Thymus (tissue), 14 donors: ENCODE data around the gene TGM4. TPM values are rescaled to one million over a fixed set of nuclear protein-coding genes. Genes with fewer than 3 reads are reported as not detected.

Source experiments
- DNase-seq, 9 donors: peaks; one replicate each; pipeline ENCODE4 v3.0.0-alpha.2; 2013; ENCODE audit warnings: low spot score in 9 of 9, low read depth in 6 of 9, missing footprints in 1 of 9
- H3K27ac ChIP-seq, 2 donors: one replicate each; pipeline ENCODE4 v1.5.1; 2013; ENCODE audit warnings: control low read depth in 1 of 2, low read depth in 1 of 2, low read length in 1 of 2, mild to moderate bottlenecking in 1 of 2, moderate library complexity in 1 of 2
- H3K27me3 ChIP-seq, 2 donors: one replicate each; pipeline ENCODE4 v1.5.1; 2013; ENCODE audit warnings: low read length in 1 of 2; ENCODE audit not compliant: control insufficient read depth in 2 of 2, insufficient read depth in 1 of 2
- H3K36me3 ChIP-seq, 2 donors: one replicate each; pipeline ENCODE4 v1.5.1; 2013; ENCODE audit warnings: low read length in 1 of 2, mild to moderate bottlenecking in 1 of 2, moderate library complexity in 1 of 2; ENCODE audit not compliant: control insufficient read depth in 2 of 2, insufficient read depth in 2 of 2
- H3K4me1 ChIP-seq, 2 donors: one replicate each; pipeline ENCODE4 v1.5.1; 2013; ENCODE audit warnings: low read length in 2 of 2; ENCODE audit not compliant: control insufficient read depth in 2 of 2, insufficient read depth in 2 of 2
- H3K4me3 ChIP-seq, 2 donors: one replicate each; pipeline ENCODE4 v1.5.1; 2013; ENCODE audit warnings: low read length in 2 of 2, control low read depth in 1 of 2, mild to moderate bottlenecking in 1 of 2
- H3K9me3 ChIP-seq, 2 donors: one replicate each; pipeline ENCODE4 v1.5.1; 2013; ENCODE audit warnings: low read length in 1 of 2, mild to moderate bottlenecking in 1 of 2; ENCODE audit not compliant: control insufficient read depth in 2 of 2, insufficient read depth in 1 of 2
- WGBS: extraction: QIAGEN DNeasy Blood & Tissue Kit; methylation state at CpG from one replicate; pipeline ENCODE4 v1.1.7; 2013; 5-methylcytosine and 5-hydroxymethylcytosine counted together
- long read RNA-seq, 10 donors: transcript quantifications; one replicate each; lab custom pipeline, GENCODE V29; 2026
- polyA plus RNA-seq: library from polyadenylated mRNA; stranded (reverse); fragments of 200-250 nt; gene quantifications from one replicate; pipeline ENCODE4 v1.2.3, GENCODE V29; 2013
- total RNA-seq: library from RNA; stranded (reverse); fragments of 120-200 nt; gene quantifications from one replicate; pipeline ENCODE4 v1.2.4, GENCODE V29; 2013
- donor health status: healthy.

TGM4 gene
- total RNA-seq (0.14 TPM), polyA plus RNA-seq (0.62 TPM)
- long read RNA-seq, donor 1 = 0 reads
- long read RNA-seq, donor 2 = 0 reads
- long read RNA-seq, donor 3 = 0 reads
- long read RNA-seq, donor 4 = 0 reads
- long read RNA-seq, donor 5 = 0 reads
- long read RNA-seq, donor 6 = 0 reads
- long read RNA-seq, donor 7 = 0 reads
- long read RNA-seq, donor 8 = 0 reads
- long read RNA-seq, donor 9 = 0 reads
- long read RNA-seq, donor 10, partial matches to known transcripts = 19 of 19 reads
- long read RNA-seq, donor 10, other reads (novel, unspliced or antisense) = 0 of 19 reads

DNA sequence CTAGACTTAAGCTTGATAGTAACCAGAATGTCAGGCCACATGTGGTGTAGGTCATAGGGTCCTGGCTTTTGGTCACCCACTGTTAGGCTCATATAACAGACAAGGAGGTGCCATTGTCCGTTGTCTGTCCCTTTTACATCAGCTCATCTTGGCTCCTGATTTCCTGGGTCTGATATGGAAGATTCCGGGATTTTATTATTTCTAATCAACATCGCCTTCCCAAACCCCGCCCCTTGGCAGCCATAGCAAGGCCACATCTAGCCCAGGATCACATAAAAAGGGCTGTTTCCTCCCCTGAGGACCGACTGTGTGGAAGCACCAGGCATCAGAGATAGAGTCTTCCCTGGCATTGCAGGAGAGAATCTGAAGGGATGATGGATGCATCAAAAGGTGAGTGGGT is at the start of gene TGM4:
TSS of gene TGM4 (plus strand) at position 301 of the 400 bp plus-strand sequence. CDS start at position 372, 71 bp downstream.
- Histone ChIP-seq H3K36me3 (no peaks in the 10 kb centered on the region), H3K27me3 (no peaks in the 10 kb centered on the region), H3K4me1 (no peaks in the 10 kb centered on the region), H3K4me3 (no peak within 1 kb of the TSS), H3K9me3 (no peaks in the 10 kb centered on the region), H3K27ac (no peak within 1 kb of the TSS)
- no peak for DNase-seq
- WGBS = 92% methylated on average over 5 of the region's 5 CpGs

DNA sequence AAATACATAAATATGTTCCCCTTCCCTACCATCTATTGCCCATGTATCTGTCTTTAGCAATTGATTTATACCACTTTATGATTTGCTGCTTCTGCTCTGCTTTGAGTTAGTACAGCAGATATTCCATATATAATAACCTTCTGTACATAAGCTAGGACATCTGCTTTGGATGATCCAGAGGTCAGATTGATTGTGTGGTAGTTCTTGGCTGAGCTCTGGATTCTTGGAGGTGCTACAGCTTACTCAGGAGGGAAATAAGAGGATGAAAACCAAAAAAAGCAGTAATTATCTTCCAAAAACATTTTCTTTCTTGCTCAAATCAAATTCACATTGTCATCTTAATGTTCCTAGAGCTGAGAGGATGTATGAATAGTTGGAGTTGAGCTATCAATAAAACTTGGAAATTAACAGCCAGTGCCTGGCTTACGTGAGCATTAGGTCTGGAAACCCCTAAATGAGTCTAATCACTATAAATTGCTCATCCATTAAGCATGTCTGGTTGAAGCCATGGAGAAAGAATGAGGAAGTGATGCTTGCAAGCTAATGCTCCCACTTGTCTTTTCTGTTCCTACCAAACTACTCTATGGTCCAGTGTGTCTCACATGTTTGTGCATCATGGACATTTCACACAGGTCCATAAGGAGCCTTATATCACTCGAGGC is 49.0 kb upstream of the TGM4 start:
- no peak for DNase-seq
- Histone ChIP-seq H3K4me3 (no peak overlapping the region), H3K27me3 (no peaks in the 10 kb centered on the region), H3K4me1 (no peaks in the 10 kb centered on the region), H3K9me3 (no peaks in the 10 kb centered on the region), H3K27ac (no peak overlapping the region), H3K36me3 (peaks cover 23 to 50% of the 10 kb centered on the region in 2 donors)
- WGBS = 96% methylated on average over 2 of the region's 2 CpGs

GRCh38 chr3:44827196-44827595 is 47.2 kb upstream of the TGM4 start:
- H3K27ac ChIP-seq = no peak overlapping the region
- peaks cover 27 to 68% of the 10 kb centered on the region in 2 donors for H3K36me3 ChIP-seq
- no peaks in the 10 kb centered on the region for H3K4me1 ChIP-seq
- no peaks in the 10 kb centered on the region for H3K27me3 ChIP-seq
- no peak for DNase-seq
- no peaks in the 10 kb centered on the region for H3K9me3 ChIP-seq
- 98% methylated on average over 3 of the region's 3 CpGs for WGBS
- H3K4me3 ChIP-seq = no peak overlapping the region

DNA sequence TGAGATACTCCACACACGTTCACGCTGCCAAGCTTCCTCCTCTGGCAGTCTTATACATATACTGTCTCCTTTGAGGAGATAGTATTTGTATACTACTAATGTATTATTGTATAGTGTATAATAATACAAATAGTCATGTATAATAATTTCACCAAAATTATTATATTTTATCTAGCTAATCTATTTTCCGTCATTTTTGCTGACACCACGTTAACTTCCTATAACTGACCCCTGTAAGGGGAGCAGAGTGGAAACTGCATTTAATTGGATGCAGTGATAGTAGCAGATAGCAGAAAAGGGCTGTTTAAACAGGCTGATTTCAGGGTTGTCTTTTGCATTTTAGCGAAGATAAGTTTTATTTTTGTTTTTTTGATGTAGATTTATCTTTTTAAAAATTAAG is 43.2 kb upstream of the TGM4 start:
- Histone ChIP-seq H3K4me1 (no peaks in the 10 kb centered on the region), H3K27ac (no peak overlapping the region), H3K36me3 (peaks cover 27 to 76% of the 10 kb centered on the region in 2 donors), H3K9me3 (peaks cover 0 to 5% of the 10 kb centered on the region in 2 donors), H3K27me3 (no peaks in the 10 kb centered on the region), H3K4me3 (no peak overlapping the region)
- WGBS = 90% methylated on average over 5 of the region's 5 CpGs
- DNase-seq = no peak

DNA sequence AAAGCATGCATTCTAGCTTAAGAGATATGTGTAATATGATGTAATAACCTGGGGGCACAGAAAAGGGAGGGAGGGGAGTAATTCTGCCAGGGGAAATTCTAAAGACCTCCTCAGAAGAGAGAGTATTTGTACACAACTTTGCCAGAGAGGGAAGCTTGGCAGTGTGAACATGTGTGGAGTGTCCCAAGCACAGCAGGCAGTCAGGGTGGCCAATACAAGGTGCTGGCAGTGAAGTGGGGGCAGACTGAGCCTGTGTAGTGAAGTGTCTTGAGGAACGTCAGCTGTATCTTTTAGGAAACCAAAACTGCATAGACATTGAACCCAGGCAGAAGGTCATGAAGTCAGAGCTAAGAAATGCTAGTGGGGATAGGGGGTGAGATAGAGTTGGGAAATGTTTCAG is 42.4 kb upstream of the TGM4 start:
- Histone ChIP-seq H3K27ac (no peak overlapping the region), H3K27me3 (no peaks in the 10 kb centered on the region), H3K4me3 (no peak overlapping the region), H3K4me1 (no peaks in the 10 kb centered on the region), H3K9me3 (peaks cover 4 to 5% of the 10 kb centered on the region in 2 donors), H3K36me3 (peaks cover 30 to 75% of the 10 kb centered on the region in 2 donors)
- 96% methylated on average over 1 of the region's 1 CpG for WGBS
- no peak for DNase-seq

DNA sequence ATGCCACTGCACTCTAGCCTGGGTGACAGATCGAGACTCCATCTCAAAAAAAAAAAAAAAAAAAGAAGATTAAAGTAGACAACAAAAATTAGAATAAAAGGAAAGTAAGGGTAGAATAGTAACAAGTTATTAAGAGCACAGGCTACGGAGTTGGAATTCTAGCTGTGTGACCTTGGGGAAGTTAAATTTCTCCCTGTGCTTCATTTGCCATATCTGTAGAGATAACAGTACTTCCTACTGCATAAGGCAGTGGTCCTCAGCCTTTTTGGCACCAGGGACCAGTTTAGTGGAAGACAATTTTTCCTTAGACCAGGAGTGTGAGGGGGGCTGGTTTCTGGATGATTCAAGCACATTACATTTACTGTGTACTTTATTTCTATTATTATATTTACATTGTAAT is 41.4 kb upstream of the TGM4 start:
- WGBS = over 99% methylated on average over 2 of the region's 2 CpGs
- no peak for DNase-seq
- Histone ChIP-seq H3K36me3 (peaks cover 27 to 72% of the 10 kb centered on the region in 2 donors), H3K27ac (no peak overlapping the region), H3K9me3 (peaks cover 4 to 7% of the 10 kb centered on the region in 2 donors), H3K4me1 (no peaks in the 10 kb centered on the region), H3K4me3 (no peak overlapping the region), H3K27me3 (no peaks in the 10 kb centered on the region)

- no peak for DNase-seq
- Histone ChIP-seq H3K27me3 (no peaks in the 10 kb centered on the region), H3K36me3 (peaks cover 31 to 71% of the 10 kb centered on the region in 2 donors), H3K4me3 (no peak overlapping the region), H3K27ac (no peak overlapping the region), H3K9me3 (peaks cover 4 to 9% of the 10 kb centered on the region in 2 donors), H3K4me1 (no peaks in the 10 kb centered on the region)
- WGBS = 98% methylated on average over 7 of the region's 7 CpGs
These were observed 41.0 kb upstream of the TGM4 start for GRCh38 chr3:44833394-44833793.

- Histone ChIP-seq H3K4me3 (no peak overlapping the region), H3K9me3 (peaks cover 4 to 9% of the 10 kb centered on the region in 2 donors), H3K27ac (no peak overlapping the region), H3K4me1 (no peaks in the 10 kb centered on the region), H3K27me3 (no peaks in the 10 kb centered on the region), H3K36me3 (peaks cover 35 to 74% of the 10 kb centered on the region in 2 donors)
- no peak for DNase-seq
- over 99% methylated on average over 3 of the region's 3 CpGs for WGBS
These were observed 38.7 kb upstream of the TGM4 start for GRCh38 chr3:44835684-44836083.

GRCh38 chr3:44842376-44842775 is 32.0 kb upstream of the TGM4 start:
- Histone ChIP-seq H3K4me1 (no peaks in the 10 kb centered on the region), H3K4me3 (no peak overlapping the region), H3K36me3 (peaks cover 39 to 75% of the 10 kb centered on the region in 2 donors), H3K9me3 (peaks cover 0 to 5% of the 10 kb centered on the region in 2 donors), H3K27me3 (no peaks in the 10 kb centered on the region), H3K27ac (no peak overlapping the region)
- 97% methylated on average over 2 of the region's 2 CpGs for WGBS
- DNase-seq = no peak
